Pancreas (tissue), 10 donors: ENCODE measurements around the gene RUNX1. TPM values are rescaled to one million over a fixed set of nuclear protein-coding genes. Genes with fewer than 3 reads are reported as not detected.

Source experiments
- ATAC-seq, 4 donors: fragments of 200-7000 bp; cut with Tn5 transposase; one replicate each; pipeline versions ENCODE4 v1.8.0 to v1.9.1; 2020; ENCODE audit warnings: mild to moderate bottlenecking in 4 of 4, moderate library complexity in 4 of 4
- DNase-seq, 6 donors: peaks; one replicate each; pipeline ENCODE4 v3.0.0-alpha.2; 2020
- FAIRE-seq: peaks from 2 replicates; lab custom pipeline; 2012; peaks lifted over from hg19 to GRCh38; lab: Jason Lieb, UNC
- H3K27ac ChIP-seq, 4 donors: fragments of 200-600 bp; sonication (generic); 1 replicate in 3 of 4; 2 replicates in 1 of 4; pipeline versions ENCODE4 v1.5.0 to v1.8.0; 2020
- H3K27me3 ChIP-seq, 4 donors: fragments of 200-600 bp; one replicate each; pipeline ENCODE4 v1.8.0; 2021
- H3K36me3 ChIP-seq, 3 donors: fragments of 200-600 bp; sonication (generic) in 1 of 3; one replicate each; pipeline versions ENCODE4 v1.5.0 to v1.8.0; 2020 to 2021
- H3K4me1 ChIP-seq, 3 donors: fragments of 200-600 bp; one replicate each; pipeline ENCODE4 v1.8.0; 2021
- H3K4me3 ChIP-seq, 4 donors: fragments of 200-600 bp; sonication (generic) in 2 of 4; one replicate each; pipeline versions ENCODE4 v1.5.0 to v1.8.0; 2020 to 2021
- H3K9me3 ChIP-seq, 4 donors: fragments of 200-600 bp; one replicate each; pipeline ENCODE4 v1.8.0; 2021
- CTCF ChIP-seq, 4 donors: fragments of 200-600 bp; sonication (generic) in 3 of 4; IDR thresholded peaks; one replicate each; pipeline versions ENCODE4 v1.5.0 to v1.8.0; 2021; ENCODE audit warnings: antibody characterized with exemption in 4 of 4
- WGBS, 2 donors: extraction: QIAGEN DNeasy Blood & Tissue Kit; methylation state at CpG; one replicate each; pipeline ENCODE4 v1.1.7; 2013; 5-methylcytosine and 5-hydroxymethylcytosine counted together
- intact Hi-C, 3 donors: fragments of 100-400 bp; cut with DNase I; formaldehyde crosslinking; loops; one replicate each; pipeline versions ENCODE4 v1.11.1 to v1.14.2; 2022
- polyA plus RNA-seq, 2 donors: library from polyadenylated mRNA; stranded (reverse); fragments of 200-250 nt; gene quantifications; one replicate each; pipeline ENCODE4 v1.2.3, GENCODE V29; 2013
- total RNA-seq, 6 donors: library from RNA; stranded (reverse); fragmentation: NEBNext Ultra II Directional in 4 of 6; extraction: Animal tissue kit (Norgen Biotek cat#: 25700) in 4 of 6; gene quantifications; one replicate each; pipeline versions ENCODE4 v1.2.1 to v1.2.4, GENCODE V29; 2021 to 2023
- donor health status: healthy with polysubstance abuse.
- donor health status: DM: no; HTN: no; CAD: no; lungs with moderate emphysema.
- donor health status: DM: no; HTN: no; CAD: no.
- donor health status: control.
- donor health status: control.
- donor health status: Bipolar disorder and iron deficiency.
- donor health status: DM: yes; HTN: yes; CAD: no.
- donor health status: DM: no; HTN: no; CAD: no.
- donor health status: DM: no; HTN: no; CAD: no.
- donor health status: DM: yes; HTN: yes; CAD: no.

Gene RUNX1
- total and polyA plus RNA-seq, 8 donors: 2.1 to 38.2 (median 4.5) TPM

DNA sequence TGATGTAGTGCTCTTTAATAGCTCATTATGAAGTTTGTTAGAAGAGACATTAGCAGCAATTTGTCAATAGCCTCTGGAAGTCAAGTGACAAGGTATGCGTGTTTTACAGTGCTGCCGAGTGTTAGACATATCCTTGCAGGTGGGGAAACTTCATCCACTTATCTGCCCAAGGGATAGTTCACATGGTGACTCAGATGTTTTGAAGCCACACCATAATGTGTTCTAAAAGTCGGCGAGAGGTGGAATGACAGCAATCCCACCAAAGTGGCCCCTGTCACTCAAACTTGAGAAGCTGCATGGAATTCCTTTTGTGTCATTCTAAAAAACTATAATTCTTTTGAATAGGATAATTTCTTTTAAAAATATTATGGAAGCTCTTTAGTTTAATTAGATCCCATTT is 98.1 kb downstream of the RUNX1 start:
- FAIRE-seq (no peak), ATAC-seq (no peak), DNase-seq (no peak)
- intact Hi-C loops: no loop called here
- no peak for TF ChIP-seq CTCF (IDR thresholded peaks at IDR 0.05)
- no peaks in the 10 kb centered on the region for H3K27me3 ChIP-seq
- H3K4me1 ChIP-seq: no peaks in the 10 kb centered on the region
- no peaks in the 10 kb centered on the region for H3K9me3 ChIP-seq
- no peak overlapping the region for H3K4me3 ChIP-seq
- WGBS, 2 donors: 57% methylated on average over 4 of the region's 4 CpGs
- no peak overlapping the region for H3K27ac ChIP-seq
- H3K36me3 ChIP-seq: no peaks in the 10 kb centered on the region

- DNase-seq (no peak), FAIRE-seq (no peak), ATAC-seq (no peak)
- 83 to 89% methylated on average over 10 of the region's 10 CpGs for WGBS, 2 donors
- no peaks in the 10 kb centered on the region for H3K9me3 ChIP-seq
- no peaks in the 10 kb centered on the region for H3K4me1 ChIP-seq
- no peak overlapping the region for H3K27ac ChIP-seq
- no peak for TF ChIP-seq CTCF (IDR thresholded peaks at IDR 0.05)
- intact Hi-C loops: no loop called here
- no peaks in the 10 kb centered on the region for H3K27me3 ChIP-seq
- no peak overlapping the region for H3K4me3 ChIP-seq
- no peaks in the 10 kb centered on the region for H3K36me3 ChIP-seq
These were observed 99.6 kb downstream of the RUNX1 start for GRCh38 chr21:34949499-34949898.

DNA sequence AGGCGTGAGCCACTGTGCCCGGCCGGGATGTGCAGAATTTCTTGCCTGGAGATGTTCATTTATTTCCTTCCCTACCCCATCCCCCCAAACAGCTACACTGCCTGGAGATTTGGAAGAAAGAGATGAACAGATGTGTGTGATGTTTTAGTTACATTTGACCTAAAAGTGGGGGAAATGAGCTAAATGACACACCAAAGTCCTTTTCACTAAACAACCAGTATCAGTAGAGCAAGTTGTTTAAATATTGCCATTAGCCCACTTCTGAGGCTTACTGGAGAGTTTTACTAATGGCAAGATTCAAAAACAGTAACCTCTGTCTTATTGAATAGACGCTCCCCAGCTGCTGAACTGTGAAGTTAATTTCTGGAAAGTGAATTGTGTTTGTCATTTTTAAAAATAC is 100.1 kb downstream of the RUNX1 start:
- Histone ChIP-seq H3K9me3 (no peaks in the 10 kb centered on the region), H3K27ac (no peak overlapping the region), H3K27me3 (no peaks in the 10 kb centered on the region), H3K36me3 (no peaks in the 10 kb centered on the region), H3K4me3 (no peak overlapping the region), H3K4me1 (no peaks in the 10 kb centered on the region)
- DNase-seq (no peak), ATAC-seq (no peak), FAIRE-seq (no peak)
- intact Hi-C loops: no loop called here
- WGBS, 2 donors: 63 to 85% methylated on average over 4 of the region's 4 CpGs
- TF ChIP-seq CTCF (IDR thresholded peaks at IDR 0.05): no peak

DNA sequence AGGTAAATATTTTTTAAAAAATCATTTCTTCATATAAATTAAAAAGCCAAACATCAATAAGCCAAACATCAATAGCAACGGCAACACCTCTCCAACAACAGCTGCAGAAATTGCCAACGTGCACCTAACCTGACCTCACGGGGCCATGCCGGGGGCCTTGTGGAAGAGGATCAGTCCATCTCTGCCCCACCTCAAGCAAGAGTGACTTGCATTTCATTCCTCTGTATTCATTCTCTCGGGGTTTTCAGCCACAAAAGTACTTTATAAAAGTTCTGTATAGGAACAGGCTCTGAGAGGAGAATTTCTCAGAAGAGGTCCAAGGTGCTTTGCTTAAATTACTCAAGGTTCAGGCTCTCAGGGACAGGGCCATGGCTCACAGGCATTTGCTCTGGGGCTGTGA is 100.9 kb downstream of the RUNX1 start:
- H3K27ac ChIP-seq: no peak overlapping the region
- TF ChIP-seq CTCF (IDR thresholded peaks at IDR 0.05): no peak
- H3K4me3 ChIP-seq: no peak overlapping the region
- no peaks in the 10 kb centered on the region for H3K36me3 ChIP-seq
- DNase-seq: no peak
- H3K9me3 ChIP-seq: no peaks in the 10 kb centered on the region
- FAIRE-seq: no peak
- intact Hi-C loops: no loop called here
- H3K27me3 ChIP-seq: no peaks in the 10 kb centered on the region
- ATAC-seq: no peak
- 80 to 89% methylated on average over 5 of the region's 5 CpGs for WGBS, 2 donors
- no peaks in the 10 kb centered on the region for H3K4me1 ChIP-seq

DNA sequence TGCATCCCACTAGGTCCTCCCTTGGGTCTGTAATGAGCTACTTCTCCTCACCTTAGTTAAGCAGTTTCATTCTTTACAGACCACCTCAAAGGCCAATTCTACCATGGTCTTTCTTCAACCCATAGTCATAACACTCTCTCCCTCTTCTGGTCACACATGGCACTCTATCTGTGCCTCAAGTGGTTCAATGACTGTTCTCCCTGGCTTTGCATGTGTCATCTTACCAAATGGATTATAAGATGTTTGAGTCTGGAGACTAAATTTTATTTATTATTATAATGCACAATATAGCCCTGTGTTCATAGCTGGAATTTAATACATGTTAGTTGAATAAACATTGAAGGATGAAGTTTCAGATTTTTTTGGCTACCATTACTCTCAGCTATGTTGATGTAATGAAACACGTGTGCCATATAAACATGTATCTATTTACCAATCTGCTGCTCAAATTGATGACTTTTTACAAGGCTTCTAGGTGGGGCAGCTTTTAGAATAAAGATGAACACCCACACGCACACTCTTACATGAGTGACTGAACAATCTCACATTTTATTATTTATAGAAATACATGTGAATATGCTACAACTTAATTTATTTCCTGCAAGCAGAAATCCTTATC is 102.1 kb downstream of the RUNX1 start:
- Histone ChIP-seq H3K9me3 (no peaks in the 10 kb centered on the region), H3K27me3 (no peaks in the 10 kb centered on the region), H3K4me3 (no peak overlapping the region), H3K4me1 (no peaks in the 10 kb centered on the region), H3K27ac (no peak overlapping the region), H3K36me3 (no peaks in the 10 kb centered on the region)
- 67 to 74% methylated on average over 2 of the region's 2 CpGs for WGBS, 2 donors
- FAIRE-seq (no peak), ATAC-seq (no peak), DNase-seq (no peak)
- intact Hi-C loops: no loop called here
- TF ChIP-seq CTCF (IDR thresholded peaks at IDR 0.05): no peak
